ENCODE measurements around the gene ITIH5.

- TF ChIP-seq, protein P1, sequence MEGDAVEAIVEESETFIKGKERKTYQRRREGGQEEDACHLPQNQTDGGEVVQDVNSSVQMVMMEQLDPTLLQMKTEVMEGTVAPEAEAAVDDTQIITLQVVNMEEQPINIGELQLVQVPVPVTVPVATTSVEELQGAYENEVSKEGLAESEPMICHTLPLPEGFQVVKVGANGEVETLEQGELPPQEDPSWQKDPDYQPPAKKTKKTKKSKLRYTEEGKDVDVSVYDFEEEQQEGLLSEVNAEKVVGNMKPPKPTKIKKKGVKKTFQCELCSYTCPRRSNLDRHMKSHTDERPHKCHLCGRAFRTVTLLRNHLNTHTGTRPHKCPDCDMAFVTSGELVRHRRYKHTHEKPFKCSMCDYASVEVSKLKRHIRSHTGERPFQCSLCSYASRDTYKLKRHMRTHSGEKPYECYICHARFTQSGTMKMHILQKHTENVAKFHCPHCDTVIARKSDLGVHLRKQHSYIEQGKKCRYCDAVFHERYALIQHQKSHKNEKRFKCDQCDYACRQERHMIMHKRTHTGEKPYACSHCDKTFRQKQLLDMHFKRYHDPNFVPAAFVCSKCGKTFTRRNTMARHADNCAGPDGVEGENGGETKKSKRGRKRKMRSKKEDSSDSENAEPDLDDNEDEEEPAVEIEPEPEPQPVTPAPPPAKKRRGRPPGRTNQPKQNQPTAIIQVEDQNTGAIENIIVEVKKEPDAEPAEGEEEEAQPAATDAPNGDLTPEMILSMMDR (IDR thresholded peaks at IDR 0.05) = no peak
- TF ChIP-seq ZFX (IDR thresholded peaks at IDR 0.05; ENCODE audit: borderline replicate concordance) = no peak
Measured at GRCh38 chr10:7707102-7707501, 40.3 kb upstream of the ITIH5 start.

Measured in 22Rv1 (cell line).